Hepatocyte (in vitro differentiated cells): ENCODE measurements around the gene PLA2G4C. TPM values are rescaled to one million over a fixed set of nuclear protein-coding genes. Genes with fewer than 3 reads are reported as not detected.

Experiments
- DNase-seq: peaks from one replicate; pipeline ENCODE4 v3.0.0-alpha.2; 2016; ENCODE audit warnings: low spot score
- H2AFZ ChIP-seq: fragments of 200-600 bp; sonication (generic); 2 replicates; pipeline ENCODE4 v1.6.0; 2016; ENCODE audit warnings: antibody characterized with exemption, mild to moderate bottlenecking
- H3K27ac ChIP-seq: fragments of 200-600 bp; sonication (generic); 2 replicates; pipeline ENCODE4 v1.5.1; 2016; ENCODE audit warnings: mild to moderate bottlenecking
- H3K27me3 ChIP-seq: fragments of 200-600 bp; sonication (generic); 2 replicates; pipeline ENCODE4 v1.6.1; 2016
- H3K36me3 ChIP-seq: fragments of 200-600 bp; sonication (generic); replicated peaks from 2 replicates; pipeline ENCODE4 v1.5.1; 2016; ENCODE audit warnings: low read depth; ENCODE audit not compliant: insufficient read depth
- H3K4me1 ChIP-seq: fragments of 200-600 bp; sonication (generic); 2 replicates; pipeline ENCODE4 v1.5.1; 2016; ENCODE audit warnings: mild to moderate bottlenecking, moderate library complexity; ENCODE audit not compliant: insufficient read depth
- H3K4me2 ChIP-seq: fragments of 200-600 bp; sonication (generic); 2 replicates; pipeline ENCODE4 v1.6.0; 2016
- H3K4me3 ChIP-seq: fragments of 200-600 bp; sonication (generic); 2 replicates; pipeline ENCODE4 v1.5.1; 2016; ENCODE audit warnings: mild to moderate bottlenecking
- H3K79me2 ChIP-seq: fragments of 200-600 bp; sonication (generic); 2 replicates; pipeline ENCODE4 v1.6.0; 2017; ENCODE audit warnings: mild to moderate bottlenecking
- H3K9me2 ChIP-seq: fragments of 200-600 bp; sonication (generic); replicated peaks from 2 replicates; pipeline ENCODE4 v1.6.0; 2017; ENCODE audit warnings: mild to moderate bottlenecking; ENCODE audit not compliant: insufficient read depth
- H3K9me3 ChIP-seq: fragments of 200-600 bp; sonication (generic); 2 replicates; pipeline ENCODE4 v1.5.1; 2016; ENCODE audit warnings: low read depth, mild to moderate bottlenecking
- H4K20me1 ChIP-seq: fragments of 200-600 bp; sonication (generic); 2 replicates; pipeline ENCODE4 v1.6.0; 2016; ENCODE audit warnings: mild to moderate bottlenecking; ENCODE audit not compliant: insufficient read depth, poor library complexity, severe bottlenecking
- EZH2 ChIP-seq: fragments of 200-600 bp; sonication (generic); IDR thresholded peaks from 2 replicates; pipeline ENCODE4 v1.6.1; 2016; ENCODE audit warnings: antibody characterized with exemption, mild to moderate bottlenecking, borderline replicate concordance
- EZH2phosphoT487 ChIP-seq: fragments of 200-600 bp; sonication (generic); IDR thresholded peaks from one replicate; pipeline ENCODE4 v1.6.1; 2018; ENCODE audit warnings: antibody characterized with exemption, mild to moderate bottlenecking, low read depth, moderate library complexity; ENCODE audit not compliant: unreplicated experiment, severe bottlenecking
- WGBS: methylation state at CpG from one replicate; pipeline ENCODE4 v1.1.6; 2016; ENCODE audit warnings: low lambda C conversion rate; ENCODE audit errors: missing lambda C conversion rate; 5-methylcytosine and 5-hydroxymethylcytosine counted together
- polyA plus RNA-seq: library from polyadenylated mRNA; unstranded; fragments of >200 nt; fragmentation: Nextera tagmentation; extraction: Ambion mirVana; gene quantifications from 2 replicates; pipeline ENCODE4 v1.2.1, GENCODE V29; 2016
- total RNA-seq: library from RNA; depleted of rRNA; stranded (reverse); fragments of >200 nt; gene quantifications from 2 replicates; pipeline ENCODE4 v1.2.3, GENCODE V29; 2014
- TF ChIP-seq, protein P1 (sequence below): fragments of 200-600 bp; sonication (generic); IDR thresholded peaks from 2 replicates; pipeline ENCODE4 v1.5.1; 2016; ENCODE audit warnings: antibody characterized with exemption, mild to moderate bottlenecking; ENCODE audit not compliant: poor library complexity

Gene PLA2G4C
- total and polyA plus RNA-seq, 2 experiments from 2014 or later = 2.0 to 5.4 TPM

DNA sequence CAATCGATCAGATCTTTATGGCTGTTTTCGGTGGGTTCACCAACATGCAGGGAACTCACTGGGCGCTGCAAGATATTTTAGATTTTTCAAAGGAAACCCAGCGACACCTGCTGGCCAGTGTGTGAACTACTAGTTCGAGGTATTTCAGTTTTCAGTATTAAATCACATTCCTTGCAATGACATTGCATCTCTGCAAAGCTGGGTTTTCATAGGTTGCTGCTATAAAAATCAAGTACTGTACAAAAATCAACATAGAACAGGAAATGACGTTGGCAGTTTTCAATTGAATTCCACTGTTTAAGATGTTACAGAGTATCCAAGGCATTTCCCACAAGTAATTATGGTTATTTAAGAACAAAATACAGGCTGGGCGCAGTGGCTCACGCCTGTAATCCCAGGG, 41.9 kb upstream of the PLA2G4C start:
- no peak for TF ChIP-seq EZH2
- TF ChIP-seq, protein P1, sequence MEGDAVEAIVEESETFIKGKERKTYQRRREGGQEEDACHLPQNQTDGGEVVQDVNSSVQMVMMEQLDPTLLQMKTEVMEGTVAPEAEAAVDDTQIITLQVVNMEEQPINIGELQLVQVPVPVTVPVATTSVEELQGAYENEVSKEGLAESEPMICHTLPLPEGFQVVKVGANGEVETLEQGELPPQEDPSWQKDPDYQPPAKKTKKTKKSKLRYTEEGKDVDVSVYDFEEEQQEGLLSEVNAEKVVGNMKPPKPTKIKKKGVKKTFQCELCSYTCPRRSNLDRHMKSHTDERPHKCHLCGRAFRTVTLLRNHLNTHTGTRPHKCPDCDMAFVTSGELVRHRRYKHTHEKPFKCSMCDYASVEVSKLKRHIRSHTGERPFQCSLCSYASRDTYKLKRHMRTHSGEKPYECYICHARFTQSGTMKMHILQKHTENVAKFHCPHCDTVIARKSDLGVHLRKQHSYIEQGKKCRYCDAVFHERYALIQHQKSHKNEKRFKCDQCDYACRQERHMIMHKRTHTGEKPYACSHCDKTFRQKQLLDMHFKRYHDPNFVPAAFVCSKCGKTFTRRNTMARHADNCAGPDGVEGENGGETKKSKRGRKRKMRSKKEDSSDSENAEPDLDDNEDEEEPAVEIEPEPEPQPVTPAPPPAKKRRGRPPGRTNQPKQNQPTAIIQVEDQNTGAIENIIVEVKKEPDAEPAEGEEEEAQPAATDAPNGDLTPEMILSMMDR = peak; percentile 80
- TF ChIP-seq EZH2phosphoT487 = no peak
- no peaks in the 10 kb centered on the region for H3K9me3 ChIP-seq
- H3K79me2 ChIP-seq = no peaks in the 10 kb centered on the region
- DNase-seq = peak; percentile 61
- no peak overlapping the region for H3K4me3 ChIP-seq
- no peaks in the 10 kb centered on the region for H3K9me2 ChIP-seq
- no peak overlapping the region for H2AFZ ChIP-seq
- no peaks in the 10 kb centered on the region for H4K20me1 ChIP-seq
- H3K27me3 ChIP-seq = no peaks in the 10 kb centered on the region
- WGBS = 34% methylated on average over 8 of the region's 8 CpGs
- H3K4me1 ChIP-seq = no peaks in the 10 kb centered on the region
- no peak overlapping the region for H3K4me2 ChIP-seq
- H3K27ac ChIP-seq = no peak overlapping the region
- no peaks in the 10 kb centered on the region for H3K36me3 ChIP-seq

DNA sequence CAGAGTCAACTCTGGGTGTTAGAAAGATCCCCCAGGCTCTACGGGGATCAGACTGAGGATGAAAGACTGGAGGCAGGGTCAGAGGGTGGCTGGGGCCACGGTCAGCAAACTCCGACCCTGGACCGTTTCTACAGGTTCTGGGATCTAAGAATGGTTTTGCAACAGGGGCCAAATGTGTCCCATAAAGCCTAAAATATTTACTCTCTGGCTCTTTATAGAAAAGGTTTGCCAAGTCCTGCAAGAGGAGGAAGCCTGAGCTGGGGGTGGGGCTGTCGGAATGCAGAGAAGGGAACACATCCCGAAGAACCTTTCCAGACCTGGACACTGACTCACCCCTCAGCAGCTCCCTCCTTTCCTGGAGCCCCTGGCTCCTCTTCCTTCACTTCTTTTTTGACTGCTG, 38.8 kb upstream of the PLA2G4C start:
- no peak overlapping the region for H2AFZ ChIP-seq
- WGBS = 79% methylated on average over 6 of the region's 6 CpGs
- H4K20me1 ChIP-seq = no peaks in the 10 kb centered on the region
- H3K27ac ChIP-seq = no peak overlapping the region
- H3K9me2 ChIP-seq = no peaks in the 10 kb centered on the region
- no peaks in the 10 kb centered on the region for H3K79me2 ChIP-seq
- no peak overlapping the region for H3K4me2 ChIP-seq
- H3K27me3 ChIP-seq = no peaks in the 10 kb centered on the region
- no peaks in the 10 kb centered on the region for H3K36me3 ChIP-seq
- H3K4me3 ChIP-seq = no peak overlapping the region
- TF ChIP-seq EZH2 = no peak
- TF ChIP-seq, protein P1 = no peak
- no peak for TF ChIP-seq EZH2phosphoT487
- no peaks in the 10 kb centered on the region for H3K9me3 ChIP-seq
- H3K4me1 ChIP-seq = no peaks in the 10 kb centered on the region
- DNase-seq = no peak

DNA sequence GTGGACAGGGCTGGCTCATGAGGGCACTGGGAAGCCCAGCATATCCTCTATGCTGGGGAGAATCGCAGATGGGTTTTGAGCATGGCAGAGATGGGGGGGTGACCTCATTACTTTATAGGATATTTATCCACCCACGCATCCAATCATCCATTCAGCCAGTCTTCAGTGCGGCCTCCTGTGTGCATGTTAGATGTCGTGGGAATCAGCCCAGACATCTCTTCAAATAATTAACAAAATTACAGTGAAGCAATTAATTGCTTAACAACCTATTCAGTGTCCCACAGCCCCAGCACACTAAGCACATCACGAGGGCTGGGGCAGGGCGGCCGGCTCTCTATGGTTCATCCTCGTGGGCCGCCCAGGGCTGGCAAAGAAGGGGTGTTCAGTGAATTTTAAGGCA, 38.0 kb upstream of the PLA2G4C start:
- Histone ChIP-seq H3K4me2 (no peak overlapping the region), H4K20me1 (no peaks in the 10 kb centered on the region), H3K4me3 (no peak overlapping the region), H3K9me2 (no peaks in the 10 kb centered on the region), H3K27me3 (no peaks in the 10 kb centered on the region), H2AFZ (no peak overlapping the region), H3K27ac (no peak overlapping the region), H3K9me3 (no peaks in the 10 kb centered on the region), H3K36me3 (no peaks in the 10 kb centered on the region), H3K4me1 (no peaks in the 10 kb centered on the region), H3K79me2 (no peaks in the 10 kb centered on the region)
- WGBS = 98% methylated on average over 9 of the region's 9 CpGs
- TF ChIP-seq, protein P1 = no peak
- TF ChIP-seq EZH2phosphoT487 = no peak
- TF ChIP-seq EZH2 = no peak
- DNase-seq = no peak
